NCI-H2107 treated with DMSO at 0.1 percent for 48 hours (cell line): Measurements from ENCODE around the gene STEAP1B.
"Not testable (repeated sequence)": the region's sequence is repeated elsewhere in the genome, so short reads cannot be mapped to it uniquely, and the experiment has no call there.

Source experiments
- DNase-seq: peaks from one replicate; lab custom pipeline; 2025; ENCODE audit not compliant: unreplicated experiment; lab: John Stamatoyannopoulos, UW

Gene STEAP1B

GRCh38 chr7:22499044-22499443 lies 944 bp downstream of the STEAP1B start:
- DNase-seq, result no peak

- DNase-seq, result not testable (repeated sequence)
These were observed 3.1 kb downstream of the STEAP1B start for GRCh38 chr7:22496912-22497311.

- not testable (repeated sequence) for DNase-seq
These were observed 3.6 kb downstream of the STEAP1B start for GRCh38 chr7:22496296-22496888.

GRCh38 chr7:22493160-22493925 lies 6.6 kb downstream of the STEAP1B start:
- DNase-seq, result not testable (repeated sequence)

GRCh38 chr7:22488643-22489462 lies 11.1 kb downstream of the STEAP1B start:
- DNase-seq, result peak; percentile 94

GRCh38 chr7:22487978-22488642 lies 11.9 kb downstream of the STEAP1B start:
- DNase-seq, result peak; percentile 16

GRCh38 chr7:22486597-22486996 lies 13.4 kb downstream of the STEAP1B start:
- DNase-seq, result no peak

- no peak for DNase-seq
These were observed 14.8 kb downstream of the STEAP1B start for GRCh38 chr7:22485189-22485588.

- no peak for DNase-seq
These were observed 17.5 kb downstream of the STEAP1B start for GRCh38 chr7:22482503-22482902.

- DNase-seq, result no peak
These were observed 18.3 kb downstream of the STEAP1B start for GRCh38 chr7:22481726-22482125.

GRCh38 chr7:22480523-22481075 lies 19.4 kb downstream of the STEAP1B start:
- no peak for DNase-seq

GRCh38 chr7:22477876-22478450 lies 22.0 kb downstream of the STEAP1B start:
- no peak for DNase-seq

- no peak for DNase-seq
These were observed 22.7 kb downstream of the STEAP1B start for GRCh38 chr7:22477262-22477661.

- DNase-seq, result no peak
These were observed 23.2 kb downstream of the STEAP1B start for GRCh38 chr7:22476824-22477223.

GRCh38 chr7:22474645-22475044 lies 25.3 kb downstream of the STEAP1B start:
- no peak for DNase-seq

- no peak for DNase-seq
These were observed 29.0 kb downstream of the STEAP1B start for GRCh38 chr7:22470981-22471380.

- DNase-seq, result peak; percentile 47
These were observed 30.4 kb downstream of the STEAP1B start for GRCh38 chr7:22469371-22470143.

- no peak for DNase-seq
These were observed 31.4 kb downstream of the STEAP1B start for GRCh38 chr7:22468609-22469008.

GRCh38 chr7:22464299-22464698 lies 35.7 kb downstream of the STEAP1B start:
- DNase-seq, result no peak
